ENCODE measurements around the gene TNNI3K.

Gene TNNI3K

GRCh38 chr1:74215229-74215628 is 20.0 kb upstream of the TNNI3K start:
- Histone ChIP-seq H3K9me3 (ENCODE audit: low read length) (no peaks in the 10 kb centered on the region), H3K4me1 (ENCODE audit: insufficient read depth, low read length, severe bottlenecking) (no peaks in the 10 kb centered on the region), H2AFZ (ENCODE audit: low read length) (no peak overlapping the region), H3K27me3 (ENCODE audit: insufficient read depth, low read length) (no peaks in the 10 kb centered on the region), H3K4me3 (ENCODE audit: low read depth, low read length, poor library complexity, severe bottlenecking) (no peak overlapping the region), H3K79me2 (ENCODE audit: insufficient read depth, low read length) (no peaks in the 10 kb centered on the region), H3K36me3 (ENCODE audit: insufficient read depth, low read length) (no peaks in the 10 kb centered on the region), H3K9me2 (ENCODE audit: low read depth, low read length) (no peaks in the 10 kb centered on the region), H3K9ac (ENCODE audit: low read length) (no peak overlapping the region), H3K27ac (ENCODE audit: low read depth, low read length, poor library complexity, severe bottlenecking) (no peak overlapping the region), H3K4me2 (ENCODE audit: low read length) (no peak overlapping the region), H3F3A (ENCODE audit: insufficient read depth, low read length) (no peaks in the 10 kb centered on the region), H4K20me1 (ENCODE audit: insufficient read depth, low read length) (no peaks in the 10 kb centered on the region)
- no peak for TF ChIP-seq CTCF (IDR thresholded peaks at IDR 0.05; ENCODE audit: low read length)
- no peak for TF ChIP-seq EZH2 (IDR thresholded peaks at IDR 0.05; ENCODE audit: borderline replicate concordance, low read length)

- Histone ChIP-seq H3K9me3 (ENCODE audit: low read length) (no peaks in the 10 kb centered on the region), H2AFZ (ENCODE audit: low read length) (no peak overlapping the region), H3K27me3 (ENCODE audit: insufficient read depth, low read length) (no peaks in the 10 kb centered on the region), H3F3A (ENCODE audit: insufficient read depth, low read length) (no peaks in the 10 kb centered on the region), H3K4me2 (ENCODE audit: low read length) (no peak overlapping the region), H3K9me2 (ENCODE audit: low read depth, low read length) (no peaks in the 10 kb centered on the region), H3K79me2 (ENCODE audit: insufficient read depth, low read length) (no peaks in the 10 kb centered on the region), H3K4me3 (ENCODE audit: low read depth, low read length, poor library complexity, severe bottlenecking) (no peak overlapping the region), H3K9ac (ENCODE audit: low read length) (no peak overlapping the region), H3K27ac (ENCODE audit: low read depth, low read length, poor library complexity, severe bottlenecking) (no peak overlapping the region), H4K20me1 (ENCODE audit: insufficient read depth, low read length) (no peaks in the 10 kb centered on the region), H3K36me3 (ENCODE audit: insufficient read depth, low read length) (no peaks in the 10 kb centered on the region), H3K4me1 (ENCODE audit: insufficient read depth, low read length, severe bottlenecking) (no peaks in the 10 kb centered on the region)
- TF ChIP-seq EZH2 (IDR thresholded peaks at IDR 0.05; ENCODE audit: borderline replicate concordance, low read length) (no peak), CTCF (IDR thresholded peaks at IDR 0.05; ENCODE audit: low read length) (no peak)
Observed at GRCh38 chr1:74222701-74223100, 12.5 kb upstream of the TNNI3K start.

GRCh38 chr1:74223453-74223852 is 11.7 kb upstream of the TNNI3K start:
- H3K27me3 ChIP-seq (ENCODE audit: insufficient read depth, low read length) = no peaks in the 10 kb centered on the region
- H3K9me3 ChIP-seq (ENCODE audit: low read length) = no peaks in the 10 kb centered on the region
- H4K20me1 ChIP-seq (ENCODE audit: insufficient read depth, low read length) = no peaks in the 10 kb centered on the region
- H3K36me3 ChIP-seq (ENCODE audit: insufficient read depth, low read length) = no peaks in the 10 kb centered on the region
- H3K4me3 ChIP-seq (ENCODE audit: low read depth, low read length, poor library complexity, severe bottlenecking) = no peak overlapping the region
- no peak overlapping the region for H2AFZ ChIP-seq (ENCODE audit: low read length)
- no peak overlapping the region for H3K27ac ChIP-seq (ENCODE audit: low read depth, low read length, poor library complexity, severe bottlenecking)
- no peak overlapping the region for H3K9ac ChIP-seq (ENCODE audit: low read length)
- no peaks in the 10 kb centered on the region for H3K79me2 ChIP-seq (ENCODE audit: insufficient read depth, low read length)
- TF ChIP-seq EZH2 (IDR thresholded peaks at IDR 0.05; ENCODE audit: borderline replicate concordance, low read length) = no peak
- TF ChIP-seq CTCF (IDR thresholded peaks at IDR 0.05; ENCODE audit: low read length) = no peak
- H3F3A ChIP-seq (ENCODE audit: insufficient read depth, low read length) = no peaks in the 10 kb centered on the region
- H3K9me2 ChIP-seq (ENCODE audit: low read depth, low read length) = no peaks in the 10 kb centered on the region
- H3K4me1 ChIP-seq (ENCODE audit: insufficient read depth, low read length, severe bottlenecking) = no peaks in the 10 kb centered on the region
- H3K4me2 ChIP-seq (ENCODE audit: low read length) = no peak overlapping the region

Data from OCI-LY1 (cell line).